Measurements from ENCODE around the gene ZBTB40. TPM values are rescaled to one million over a fixed set of nuclear protein-coding genes. Genes with fewer than 3 reads are reported as not detected.

Gene ZBTB40
- total RNA-seq, 1 experiment from 2014 or later, result 25.3 TPM

- POLR2A ChIA-PET (ENCODE audit: low non-redundant PET), result no interaction called here
- Histone ChIP-seq H3K27ac (ENCODE audit: low read depth, low read length, poor library complexity, severe bottlenecking) (no peak overlapping the region), H3K9me3 (ENCODE audit: low read depth, low read length, poor library complexity, severe bottlenecking) (no peaks in the 10 kb centered on the region), H3K4me1 (ENCODE audit: insufficient read depth, low read length, poor library complexity, severe bottlenecking) (no peaks in the 10 kb centered on the region), H3K36me3 (ENCODE audit: insufficient read depth, low read length, poor library complexity, severe bottlenecking) (no peaks in the 10 kb centered on the region), H3K27me3 (replicated peaks; ENCODE audit: insufficient read depth, low read depth, low read length, poor library complexity) (no peaks in the 10 kb centered on the region), H3K4me3 (ENCODE audit: low read depth, low read length, poor library complexity, severe bottlenecking) (no peak overlapping the region)
- intact Hi-C loops (cut with micrococcal nuclease; ENCODE audit: unreplicated experiment), result no loop called here
- DNase-seq (ENCODE audit: low spot score), result no peak
- TF ChIP-seq EZH2 (IDR thresholded peaks at IDR 0.05; ENCODE audit: borderline replicate concordance, low read depth, low read length, poor library complexity, severe bottlenecking), result no peak
- TF ChIP-seq, protein P1, sequence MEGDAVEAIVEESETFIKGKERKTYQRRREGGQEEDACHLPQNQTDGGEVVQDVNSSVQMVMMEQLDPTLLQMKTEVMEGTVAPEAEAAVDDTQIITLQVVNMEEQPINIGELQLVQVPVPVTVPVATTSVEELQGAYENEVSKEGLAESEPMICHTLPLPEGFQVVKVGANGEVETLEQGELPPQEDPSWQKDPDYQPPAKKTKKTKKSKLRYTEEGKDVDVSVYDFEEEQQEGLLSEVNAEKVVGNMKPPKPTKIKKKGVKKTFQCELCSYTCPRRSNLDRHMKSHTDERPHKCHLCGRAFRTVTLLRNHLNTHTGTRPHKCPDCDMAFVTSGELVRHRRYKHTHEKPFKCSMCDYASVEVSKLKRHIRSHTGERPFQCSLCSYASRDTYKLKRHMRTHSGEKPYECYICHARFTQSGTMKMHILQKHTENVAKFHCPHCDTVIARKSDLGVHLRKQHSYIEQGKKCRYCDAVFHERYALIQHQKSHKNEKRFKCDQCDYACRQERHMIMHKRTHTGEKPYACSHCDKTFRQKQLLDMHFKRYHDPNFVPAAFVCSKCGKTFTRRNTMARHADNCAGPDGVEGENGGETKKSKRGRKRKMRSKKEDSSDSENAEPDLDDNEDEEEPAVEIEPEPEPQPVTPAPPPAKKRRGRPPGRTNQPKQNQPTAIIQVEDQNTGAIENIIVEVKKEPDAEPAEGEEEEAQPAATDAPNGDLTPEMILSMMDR (conservative IDR thresholded peaks at IDR 0.05; ENCODE audit: low read depth, low read length), result no peak
- CTCF ChIA-PET, result no interaction called here
- no TSS peak for BruUV-seq (replicated peaks)
Measured at GRCh38 chr1:22533244-22533895, 81.7 kb downstream of the ZBTB40 start.

GRCh38 chr1:22534951-22535350 is 83.3 kb downstream of the ZBTB40 start:
- Histone ChIP-seq H3K27me3 (replicated peaks; ENCODE audit: insufficient read depth, low read depth, low read length, poor library complexity) (no peaks in the 10 kb centered on the region), H3K9me3 (ENCODE audit: low read depth, low read length, poor library complexity, severe bottlenecking) (no peaks in the 10 kb centered on the region), H3K27ac (ENCODE audit: low read depth, low read length, poor library complexity, severe bottlenecking) (no peak overlapping the region), H3K36me3 (ENCODE audit: insufficient read depth, low read length, poor library complexity, severe bottlenecking) (no peaks in the 10 kb centered on the region), H3K4me1 (ENCODE audit: insufficient read depth, low read length, poor library complexity, severe bottlenecking) (no peaks in the 10 kb centered on the region), H3K4me3 (ENCODE audit: low read depth, low read length, poor library complexity, severe bottlenecking) (no peak overlapping the region)
- BruUV-seq (replicated peaks), result no TSS peak
- no peak for DNase-seq (ENCODE audit: low spot score)
- ChIA-PET CTCF (no interaction called here), POLR2A (ENCODE audit: low non-redundant PET) (no interaction called here)
- intact Hi-C loops (cut with micrococcal nuclease; ENCODE audit: unreplicated experiment), result no loop called here
- TF ChIP-seq EZH2 (IDR thresholded peaks at IDR 0.05; ENCODE audit: borderline replicate concordance, low read depth, low read length, poor library complexity, severe bottlenecking), result no peak
- TF ChIP-seq, protein P1 (conservative IDR thresholded peaks at IDR 0.05; ENCODE audit: low read depth, low read length), result no peak

DNA sequence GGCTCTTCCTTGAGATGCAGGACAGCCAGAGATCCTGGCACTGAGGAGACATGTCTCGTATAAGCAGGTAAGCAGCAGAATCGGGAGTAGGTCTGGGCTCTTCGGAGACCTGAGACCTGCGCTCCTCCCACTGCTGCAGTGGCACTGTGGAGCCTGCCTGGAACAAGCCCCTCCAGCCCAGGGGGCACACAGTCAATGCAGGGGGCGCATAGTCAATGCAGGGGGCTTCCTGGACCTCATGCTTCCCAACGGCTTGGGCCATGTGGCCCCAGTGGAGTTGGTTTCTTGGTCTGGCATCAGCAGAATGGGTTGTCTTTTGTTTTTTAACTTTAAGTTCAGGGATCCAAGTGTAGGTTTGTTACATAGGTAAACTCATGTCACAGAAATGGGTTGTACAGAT is 83.7 kb downstream of the ZBTB40 start:
- Histone ChIP-seq H3K9me3 (ENCODE audit: low read depth, low read length, poor library complexity, severe bottlenecking) (no peaks in the 10 kb centered on the region), H3K27ac (ENCODE audit: low read depth, low read length, poor library complexity, severe bottlenecking) (no peak overlapping the region), H3K36me3 (ENCODE audit: insufficient read depth, low read length, poor library complexity, severe bottlenecking) (no peaks in the 10 kb centered on the region), H3K4me3 (ENCODE audit: low read depth, low read length, poor library complexity, severe bottlenecking) (no peak overlapping the region), H3K27me3 (replicated peaks; ENCODE audit: insufficient read depth, low read depth, low read length, poor library complexity) (no peaks in the 10 kb centered on the region), H3K4me1 (ENCODE audit: insufficient read depth, low read length, poor library complexity, severe bottlenecking) (no peaks in the 10 kb centered on the region)
- DNase-seq (ENCODE audit: low spot score), result no peak
- ChIA-PET POLR2A (ENCODE audit: low non-redundant PET) (no interaction called here), CTCF (no interaction called here)
- no TSS peak for BruUV-seq (replicated peaks)
- no peak for TF ChIP-seq EZH2 (IDR thresholded peaks at IDR 0.05; ENCODE audit: borderline replicate concordance, low read depth, low read length, poor library complexity, severe bottlenecking)
- TF ChIP-seq, protein P1 (conservative IDR thresholded peaks at IDR 0.05; ENCODE audit: low read depth, low read length), result no peak
- intact Hi-C loops (cut with micrococcal nuclease; ENCODE audit: unreplicated experiment), result no loop called here
